Keratinocyte (primary cell): Measurements from ENCODE around the gene CDC14A. TPM values are rescaled to one million over a fixed set of nuclear protein-coding genes. Genes with fewer than 3 reads are reported as not detected.

ENCODE experiments used
- DNase-seq: peaks from one replicate; pipeline ENCODE4 v3.0.0-alpha.2; 2011; ENCODE audit warnings: low read depth, missing footprints, low spot score
- FAIRE-seq: peaks from 2 replicates; lab custom pipeline; 2011; peaks lifted over from hg19 to GRCh38; lab: Jason Lieb, UNC
- H2AFZ ChIP-seq: 2 replicates; pipeline ENCODE4 v1.6.0; 2012; ENCODE audit warnings: low read length, control low read depth, inconsistent platforms; ENCODE audit not compliant: control insufficient read depth
- H3K27ac ChIP-seq: 2 replicates; pipeline ENCODE4 v1.5.1; 2011; ENCODE audit warnings: low read length; ENCODE audit not compliant: control insufficient read depth, insufficient read depth
- H3K27me3 ChIP-seq: 3 replicates; pipeline ENCODE4 v1.6.0; 2011; ENCODE audit warnings: low read length; ENCODE audit not compliant: control insufficient read depth, insufficient read depth; ENCODE audit errors: extremely low read depth
- H3K36me3 ChIP-seq, 2 experiments: 2 replicates in 1 of 2; 3 replicates in 1 of 2; pipeline ENCODE4 v1.5.1; 2011; ENCODE audit warnings: low read length in 2 of 2, mild to moderate bottlenecking in 1 of 2; ENCODE audit not compliant: control insufficient read depth in 2 of 2, insufficient read depth in 2 of 2; ENCODE audit errors: extremely low read depth in 1 of 2
- H3K4me1 ChIP-seq: 3 replicates; pipeline ENCODE4 v1.5.1; 2011; ENCODE audit warnings: low read length; ENCODE audit not compliant: control insufficient read depth, insufficient read depth; ENCODE audit errors: extremely low read depth
- H3K4me2 ChIP-seq: 3 replicates; pipeline ENCODE4 v1.6.0; 2011; ENCODE audit warnings: low read depth, low read length; ENCODE audit not compliant: control insufficient read depth, insufficient read depth; ENCODE audit errors: extremely low read depth
- H3K4me3 ChIP-seq, 3 experiments: fragments of 200-600 bp in 1 of 3; sonication (generic) in 1 of 3; 2 replicates in 2 of 3; 3 replicates in 1 of 3; pipeline ENCODE4 v1.5.1; 2011 to 2016; ENCODE audit warnings: low read length in 3 of 3, mild to moderate bottlenecking in 3 of 3, control low read depth in 2 of 3, inconsistent platforms in 1 of 3, low read depth in 1 of 3, mixed read lengths in 1 of 3, mixed run types in 1 of 3, moderate library complexity in 1 of 3; ENCODE audit not compliant: control insufficient read depth in 2 of 3, insufficient read depth in 2 of 3; ENCODE audit errors: extremely low read depth in 1 of 3
- H3K79me2 ChIP-seq: 2 replicates; pipeline ENCODE4 v1.6.0; 2012; ENCODE audit warnings: low read length; ENCODE audit not compliant: control insufficient read depth, insufficient read depth
- H3K9ac ChIP-seq: 3 replicates; pipeline ENCODE4 v1.6.0; 2011; ENCODE audit warnings: low read length; ENCODE audit not compliant: control insufficient read depth, insufficient read depth; ENCODE audit errors: extremely low read depth
- H3K9me1 ChIP-seq: 3 replicates; pipeline ENCODE4 v1.6.0; 2011; ENCODE audit warnings: low read length; ENCODE audit not compliant: control insufficient read depth, insufficient read depth; ENCODE audit errors: extremely low read depth
- H3K9me3 ChIP-seq: 2 replicates; pipeline ENCODE4 v1.5.1; 2012; ENCODE audit warnings: low read depth, low read length; ENCODE audit not compliant: control insufficient read depth
- H4K20me1 ChIP-seq: 3 replicates; pipeline ENCODE4 v1.6.0; 2011; ENCODE audit warnings: low read length; ENCODE audit not compliant: control insufficient read depth, insufficient read depth; ENCODE audit errors: extremely low read depth
- CTCF ChIP-seq, 3 experiments: IDR thresholded peaks in 1 of 3; conservative IDR thresholded peaks in 1 of 3; optimal IDR thresholded peaks in 1 of 3; 2 replicates in 2 of 3; 3 replicates in 1 of 3; pipeline versions ENCODE3 to v1.5.1; 2011; ENCODE audit warnings: low read length in 3 of 3, mild to moderate bottlenecking in 3 of 3, moderate library complexity in 2 of 3, control low read depth in 1 of 3, inconsistent platforms in 1 of 3; ENCODE audit not compliant: insufficient read depth in 2 of 3; ENCODE audit errors: extremely low read depth in 1 of 3
- EZH2 ChIP-seq: IDR thresholded peaks from one replicate; pipeline ENCODE4 v1.6.1; 2012; ENCODE audit warnings: inconsistent platforms, mild to moderate bottlenecking, low read length, moderate library complexity
- dilution Hi-C: fragments of 300-500 bp; cut with MboI; formaldehyde crosslinking; loops from one replicate; pipeline ENCODE4 v1.7.0; 2020; ENCODE audit warnings: low sequenced_read_pairs; ENCODE audit not compliant: extremely low pct_ligation_motif_present
- polyA plus RNA-seq, 5 experiments: library from polyadenylated mRNA; depleted of rRNA in 3 of 5; stranded (reverse) in 3 of 5; stranded (forward) in 1 of 5; unstranded in 1 of 5; fragments of >200 nt; gene quantifications; 1 replicate in 1 of 5; 2 replicates in 3 of 5; 3 replicates in 1 of 5; pipeline versions ENCODE4 v1.2.1 to v1.2.3, GENCODE V29; 2011 to 2012; ENCODE audit warnings: missing spikeins in 2 of 5, low read depth in 1 of 5, low replicate concordance in 1 of 5

Gene CDC14A
- polyA plus RNA-seq, 1 donor (not counting 4 experiments of a cell fraction or from before 2014, with no cell fraction given): 2.2 TPM

- H3K4me1 ChIP-seq: no peaks in the 10 kb centered on the region
- no peaks in the 10 kb centered on the region for H3K9me1 ChIP-seq
- no peaks in the 10 kb centered on the region for H4K20me1 ChIP-seq
- no peaks in the 10 kb centered on the region for H3K36me3 ChIP-seq
- H2AFZ ChIP-seq: no peak overlapping the region
- no peak overlapping the region for H3K9ac ChIP-seq
- dilution Hi-C loops: no loop called here
- no peak overlapping the region for H3K27ac ChIP-seq
- DNase-seq (no peak), FAIRE-seq (no peak)
- no peak overlapping the region for H3K4me3 ChIP-seq
- H3K4me2 ChIP-seq: no peak overlapping the region
- H3K79me2 ChIP-seq: no peaks in the 10 kb centered on the region
- H3K27me3 ChIP-seq: no peaks in the 10 kb centered on the region
- no peaks in the 10 kb centered on the region for H3K9me3 ChIP-seq
- TF ChIP-seq CTCF (optimal IDR thresholded peaks at IDR 0.05 in 1 of 3, IDR thresholded peaks at IDR 0.05 in 1 of 3, conservative IDR thresholded peaks at IDR 0.05 in 1 of 3; ENCODE audit: extremely low read depth in 1 of 3, insufficient read depth in 2 of 3, low read length in 3 of 3) (no peak), EZH2 (no peak)
Observed at GRCh38 chr1:100516857-100517256, 164.6 kb downstream of the CDC14A start.

- no peak for TF ChIP-seq CTCF (optimal IDR thresholded peaks at IDR 0.05 in 1 of 3, IDR thresholded peaks at IDR 0.05 in 1 of 3, conservative IDR thresholded peaks at IDR 0.05 in 1 of 3; ENCODE audit: extremely low read depth in 1 of 3, insufficient read depth in 2 of 3, low read length in 3 of 3)
- TF ChIP-seq EZH2: no peak
- H3K9ac ChIP-seq: no peak overlapping the region
- no peaks in the 10 kb centered on the region for H3K4me1 ChIP-seq
- no peak overlapping the region for H3K27ac ChIP-seq
- H3K79me2 ChIP-seq: no peaks in the 10 kb centered on the region
- no peak for FAIRE-seq
- dilution Hi-C loops: no loop called here
- H3K4me3 ChIP-seq: no peak overlapping the region
- no peaks in the 10 kb centered on the region for H3K36me3 ChIP-seq
- no peaks in the 10 kb centered on the region for H3K9me1 ChIP-seq
- H4K20me1 ChIP-seq: no peaks in the 10 kb centered on the region
- no peaks in the 10 kb centered on the region for H3K9me3 ChIP-seq
- H3K27me3 ChIP-seq: no peaks in the 10 kb centered on the region
- no peak for DNase-seq
- H2AFZ ChIP-seq: no peak overlapping the region
- no peak overlapping the region for H3K4me2 ChIP-seq
Observed at GRCh38 chr1:100517515-100517914, 165.2 kb downstream of the CDC14A start.
